NCI-H2081 treated with DMSO at 0.1 percent for 48 hours (cell line): ENCODE measurements around the gene TTLL3.
"Not testable (repeated sequence)": the region's sequence is repeated elsewhere in the genome, so short reads cannot be mapped to it uniquely, and the experiment has no call there.

ENCODE experiments used
- DNase-seq: peaks from one replicate; lab custom pipeline; 2025; lab: John Stamatoyannopoulos, UW

Gene TTLL3

GRCh38 chr3:9809615-9810432 lies at the start of gene TTLL3:
Gene TTLL3 (plus strand): TSS chr3:9810262. CDS start chr3:9810662, 400 bp downstream.
- no peak for DNase-seq

- DNase-seq: no peak
These were observed 49.1 kb upstream of the TTLL3 start for GRCh38 chr3:9760779-9761505.

- no peak for DNase-seq
These were observed 48.1 kb upstream of the TTLL3 start for GRCh38 chr3:9761919-9762318.

- no peak for DNase-seq
These were observed 47.2 kb upstream of the TTLL3 start for GRCh38 chr3:9762871-9763270.

GRCh38 chr3:9765865-9766264 lies 44.2 kb upstream of the TTLL3 start:
- no peak for DNase-seq

GRCh38 chr3:9767418-9767817 lies 42.6 kb upstream of the TTLL3 start:
- no peak for DNase-seq

GRCh38 chr3:9768141-9768775 lies 41.8 kb upstream of the TTLL3 start:
- DNase-seq: no peak

GRCh38 chr3:9769012-9769411 lies 41.0 kb upstream of the TTLL3 start:
- DNase-seq: no peak

- DNase-seq: no peak
These were observed 40.4 kb upstream of the TTLL3 start, which contains the start of gene CAMK1 for GRCh38 chr3:9769426-9770275. Gene CAMK1 (minus strand): TSS chr3:9769947. CDS start chr3:9767749, 2,198 bp downstream.

- no peak for DNase-seq
These were observed 39.7 kb upstream of the TTLL3 start for GRCh38 chr3:9770276-9770812.

- not testable (repeated sequence) for DNase-seq
These were observed 39.1 kb upstream of the TTLL3 start for GRCh38 chr3:9771007-9771406.

- no peak for DNase-seq
These were observed 33.0 kb upstream of the TTLL3 start for GRCh38 chr3:9776896-9777693.

GRCh38 chr3:9777694-9778021 lies 32.4 kb upstream of the TTLL3 start:
- DNase-seq: no peak

- no peak for DNase-seq
These were observed 31.7 kb upstream of the TTLL3 start for GRCh38 chr3:9778143-9779074.

GRCh38 chr3:9779075-9779593 lies 30.9 kb upstream of the TTLL3 start:
- no peak for DNase-seq

GRCh38 chr3:9779721-9780457 lies 30.2 kb upstream of the TTLL3 start:
- no peak for DNase-seq

- DNase-seq: no peak
These were observed 29.6 kb upstream of the TTLL3 start for GRCh38 chr3:9780458-9780812.

GRCh38 chr3:9780910-9781309 lies 29.2 kb upstream of the TTLL3 start:
- no peak for DNase-seq

- no peak for DNase-seq
These were observed 28.5 kb upstream of the TTLL3 start for GRCh38 chr3:9781551-9781950.
